Activated T-cell treated with anti-CD3 and anti-CD28 coated beads, Interleukin-2, amount 50 U/mL, for 24 hours (primary cell): ENCODE measurements around the gene CPED1.
A peak's percentile ranks its signal among the peaks of the same experiment; 100 is the strongest.

Experiments used
- DNase-seq: peaks from one replicate; pipeline ENCODE4 v3.0.0-alpha.2; 2020
- H3K27ac Mint-ChIP-seq: 2 replicates; pipeline ENCODE4 v1.8.0; 2020; ENCODE audit warnings: mild to moderate bottlenecking, mixed read lengths
- H3K27me3 Mint-ChIP-seq: 2 replicates; pipeline ENCODE4 v1.8.0; 2020; ENCODE audit warnings: mixed read lengths
- H3K36me3 Mint-ChIP-seq: 2 replicates; pipeline ENCODE4 v1.8.0; 2020; ENCODE audit warnings: low read depth, mixed read lengths
- H3K4me1 Mint-ChIP-seq: 2 replicates; pipeline ENCODE4 v1.8.0; 2020; ENCODE audit warnings: low read depth, mixed read lengths
- H3K4me3 Mint-ChIP-seq: 2 replicates; pipeline ENCODE4 v1.8.0; 2020; ENCODE audit warnings: mild to moderate bottlenecking, moderate library complexity, mixed read lengths
- H3K9me3 Mint-ChIP-seq: 2 replicates; pipeline ENCODE4 v1.8.0; 2020; ENCODE audit warnings: mixed read lengths

Gene CPED1

DNA sequence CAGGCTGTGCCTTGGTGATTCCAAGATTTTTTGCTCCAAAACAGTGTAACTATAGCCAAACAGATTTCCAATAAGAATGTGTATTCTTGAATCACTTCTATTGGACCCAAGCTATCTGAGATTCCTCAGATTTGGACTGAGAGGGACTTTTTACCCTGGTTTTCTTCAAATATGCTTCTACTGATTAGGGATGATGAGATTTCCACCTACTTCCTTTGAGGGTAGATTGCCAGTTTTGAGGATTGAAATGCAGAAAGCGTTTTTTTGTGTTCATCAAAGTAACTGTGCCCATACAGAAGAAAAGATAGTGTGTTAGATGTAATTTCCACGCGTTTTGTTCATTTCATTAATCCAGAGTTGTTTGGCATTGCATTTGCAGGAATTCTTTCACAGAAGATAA lies 144.9 kb downstream of the CPED1 start:
- Mint-ChIP-seq H3K4me3 (no peak overlapping the region), H3K36me3 (no peaks in the 10 kb centered on the region), H3K27me3 (peaks cover 2% of the 10 kb centered on the region), H3K4me1 (peaks cover 7% of the 10 kb centered on the region), H3K27ac (no peak overlapping the region), H3K9me3 (no peaks in the 10 kb centered on the region)
- no peak for DNase-seq

- no peak for DNase-seq
- H3K27ac Mint-ChIP-seq: no peak overlapping the region
- no peak overlapping the region for H3K4me3 Mint-ChIP-seq
- H3K9me3 Mint-ChIP-seq: no peaks in the 10 kb centered on the region
- peaks cover 24% of the 10 kb centered on the region for H3K4me1 Mint-ChIP-seq
- H3K27me3 Mint-ChIP-seq: peaks cover 10% of the 10 kb centered on the region
- H3K36me3 Mint-ChIP-seq: no peaks in the 10 kb centered on the region
Observed at GRCh38 chr7:121137580-121137979, 149.1 kb downstream of the CPED1 start.

DNA sequence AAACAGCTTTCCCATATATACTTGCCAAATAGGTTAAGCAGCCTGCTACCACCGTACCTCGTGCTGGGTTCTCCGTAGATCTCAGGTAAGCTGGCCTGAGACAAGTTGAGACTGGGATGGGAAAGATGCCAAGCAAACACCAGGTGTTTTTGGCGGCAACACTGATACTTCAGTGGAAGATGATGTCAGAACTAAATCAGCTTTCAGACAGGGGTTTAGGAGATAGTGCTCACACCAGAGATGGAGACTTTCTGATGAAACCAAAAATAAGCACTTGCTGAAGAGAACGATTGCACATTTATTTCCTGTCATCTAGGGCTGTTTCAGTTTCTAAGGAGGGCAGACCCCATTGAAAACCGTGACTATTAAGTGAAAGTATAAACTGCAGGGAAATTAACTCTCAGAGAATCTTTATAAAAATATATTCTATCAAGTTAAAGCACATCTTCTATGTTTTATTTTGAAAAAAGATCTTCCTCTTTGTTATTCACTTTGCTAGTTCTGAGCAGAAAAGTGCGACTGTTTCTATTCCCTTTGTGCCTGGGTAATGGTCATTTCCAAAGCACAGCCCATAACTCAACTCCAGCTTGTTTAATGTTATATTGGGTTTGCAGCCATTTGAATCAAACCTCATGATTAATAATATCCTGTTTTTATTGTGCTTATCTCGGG lies 149.9 kb downstream of the CPED1 start:
- Mint-ChIP-seq H3K27me3 (peaks cover 12% of the 10 kb centered on the region), H3K27ac (no peak overlapping the region), H3K36me3 (no peaks in the 10 kb centered on the region), H3K4me3 (no peak overlapping the region), H3K9me3 (no peaks in the 10 kb centered on the region), H3K4me1 (peaks cover 24% of the 10 kb centered on the region)
- DNase-seq: peak; percentile 30

DNA sequence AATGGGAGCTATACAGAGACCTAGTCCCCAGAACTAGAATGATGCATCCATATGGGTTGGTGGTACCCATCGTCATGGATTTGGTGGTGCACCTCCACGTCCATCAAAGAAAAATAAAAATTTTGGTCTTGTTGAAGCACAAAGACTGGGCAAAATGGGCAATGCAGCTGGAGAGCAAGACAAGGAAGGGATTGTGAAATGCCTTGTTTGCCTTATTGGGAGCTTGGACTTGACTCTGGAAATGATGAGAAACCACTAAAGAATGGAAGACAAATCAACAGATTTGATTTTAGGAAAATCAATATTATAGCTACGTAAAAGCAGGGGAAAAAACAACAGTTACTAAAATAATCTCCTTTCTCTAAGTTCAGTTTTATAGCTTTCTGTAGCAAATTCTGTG lies 150.9 kb downstream of the CPED1 start:
- H3K36me3 Mint-ChIP-seq: no peaks in the 10 kb centered on the region

DNA sequence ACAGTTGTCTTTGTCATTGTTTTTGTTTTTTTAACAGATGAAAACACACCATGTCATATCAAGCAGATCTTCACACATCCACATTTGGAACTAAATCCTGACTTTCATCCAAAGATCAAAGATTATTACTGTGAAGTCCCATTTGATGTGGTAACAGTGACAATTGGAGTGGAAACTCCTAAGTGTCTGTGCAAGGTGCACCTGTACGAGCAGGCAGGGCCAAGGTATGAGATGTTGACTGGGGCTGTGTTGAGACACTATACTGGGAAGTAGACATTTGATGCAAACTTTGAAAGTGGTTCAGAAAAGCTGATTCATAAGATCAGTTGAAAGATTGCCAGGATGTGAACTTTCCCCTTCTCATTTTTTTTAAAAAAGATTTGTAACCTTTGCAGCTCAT lies 152.3 kb downstream of the CPED1 start:
- H3K36me3 Mint-ChIP-seq: no peaks in the 10 kb centered on the region
- H3K27me3 Mint-ChIP-seq: peaks cover 17% of the 10 kb centered on the region
- H3K27ac Mint-ChIP-seq: no peak overlapping the region
- no peaks in the 10 kb centered on the region for H3K9me3 Mint-ChIP-seq
- no peak overlapping the region for H3K4me3 Mint-ChIP-seq
- H3K4me1 Mint-ChIP-seq: peaks cover 24% of the 10 kb centered on the region
- no peak for DNase-seq

More for the DNA sequence above, 150.9 kb downstream of the CPED1 start:
- H3K4me1 Mint-ChIP-seq: peaks cover 24% of the 10 kb centered on the region
- no peak for DNase-seq
- no peak overlapping the region for H3K27ac Mint-ChIP-seq
- no peak overlapping the region for H3K4me3 Mint-ChIP-seq
- peaks cover 16% of the 10 kb centered on the region for H3K27me3 Mint-ChIP-seq
- H3K9me3 Mint-ChIP-seq: no peaks in the 10 kb centered on the region

DNA sequence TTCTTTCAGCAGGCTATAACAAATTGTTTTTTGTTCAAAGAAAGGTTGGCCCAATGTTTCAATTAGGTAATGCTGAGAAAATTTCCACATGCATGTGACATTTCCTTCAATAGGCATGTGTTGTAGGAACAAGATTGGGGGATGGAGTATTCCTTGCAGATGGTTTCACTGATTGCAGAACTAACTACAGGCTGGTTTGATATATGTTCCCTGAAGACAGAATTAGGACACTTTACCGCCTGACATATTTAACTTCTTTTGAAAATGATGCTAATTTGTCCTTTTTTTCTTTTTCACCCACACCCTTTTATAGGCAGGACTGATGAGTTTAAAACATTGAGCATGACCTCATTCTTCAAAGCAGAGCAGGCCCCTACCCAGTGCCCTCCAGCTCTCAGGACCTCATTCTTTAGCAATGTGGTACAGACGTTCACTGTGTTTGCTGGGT lies 163.3 kb downstream of the CPED1 start:
- H3K36me3 Mint-ChIP-seq: no peaks in the 10 kb centered on the region
- DNase-seq: no peak
- H3K9me3 Mint-ChIP-seq: no peaks in the 10 kb centered on the region
- no peak overlapping the region for H3K4me3 Mint-ChIP-seq
- H3K27me3 Mint-ChIP-seq: peaks cover 9% of the 10 kb centered on the region
- no peaks in the 10 kb centered on the region for H3K4me1 Mint-ChIP-seq
- H3K27ac Mint-ChIP-seq: no peak overlapping the region

DNA sequence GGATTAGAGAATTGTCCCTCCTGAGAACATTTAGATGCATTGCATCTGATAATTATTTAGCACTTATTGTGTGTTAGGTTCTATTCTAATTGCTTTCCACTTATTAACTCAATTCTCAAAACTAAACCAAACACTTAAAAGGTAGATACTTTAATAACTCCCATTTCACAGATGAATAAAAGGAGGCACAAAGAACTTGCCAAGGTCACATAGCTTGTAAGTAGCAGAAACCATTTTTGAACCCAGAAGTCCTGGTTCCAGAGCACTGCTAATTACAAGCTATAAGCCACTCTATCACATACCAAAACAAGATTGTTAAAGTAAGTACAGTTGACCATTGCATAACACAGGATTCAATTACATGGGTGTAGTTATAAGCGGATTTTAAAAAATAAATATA lies 164.9 kb downstream of the CPED1 start:
- no peaks in the 10 kb centered on the region for H3K9me3 Mint-ChIP-seq
- no peak for DNase-seq
- H3K4me1 Mint-ChIP-seq: no peaks in the 10 kb centered on the region
- no peak overlapping the region for H3K4me3 Mint-ChIP-seq
- H3K27me3 Mint-ChIP-seq: peaks cover 5% of the 10 kb centered on the region
- H3K36me3 Mint-ChIP-seq: no peaks in the 10 kb centered on the region
- no peak overlapping the region for H3K27ac Mint-ChIP-seq

DNA sequence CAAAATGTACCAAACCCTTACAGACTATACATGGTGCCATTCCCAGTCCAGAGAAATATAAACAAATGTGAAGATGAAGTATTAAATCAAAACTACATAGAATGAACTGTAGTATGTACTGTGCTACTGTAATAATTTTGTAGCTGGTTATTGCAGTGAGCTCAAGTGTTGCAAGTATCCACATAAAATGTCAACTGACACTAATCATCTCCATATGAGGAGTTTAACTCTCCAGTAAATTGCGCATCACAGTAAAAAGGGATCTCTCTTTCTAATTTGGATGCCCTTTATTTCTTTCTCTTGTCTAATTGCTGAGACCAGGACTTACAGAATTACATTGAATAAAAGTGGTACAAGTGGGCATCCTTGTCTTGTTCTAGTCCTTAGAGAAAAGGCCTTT lies 165.5 kb downstream of the CPED1 start:
- peaks cover 5% of the 10 kb centered on the region for H3K27me3 Mint-ChIP-seq

GRCh38 chr7:121156825-121157224 lies 168.3 kb downstream of the CPED1 start:
- H3K9me3 Mint-ChIP-seq: no peaks in the 10 kb centered on the region

More for the DNA sequence above, 165.5 kb downstream of the CPED1 start:
- Mint-ChIP-seq H3K9me3 (no peaks in the 10 kb centered on the region), H3K4me1 (no peaks in the 10 kb centered on the region), H3K27ac (no peak overlapping the region), H3K4me3 (no peak overlapping the region), H3K36me3 (no peaks in the 10 kb centered on the region)
- no peak for DNase-seq

DNA sequence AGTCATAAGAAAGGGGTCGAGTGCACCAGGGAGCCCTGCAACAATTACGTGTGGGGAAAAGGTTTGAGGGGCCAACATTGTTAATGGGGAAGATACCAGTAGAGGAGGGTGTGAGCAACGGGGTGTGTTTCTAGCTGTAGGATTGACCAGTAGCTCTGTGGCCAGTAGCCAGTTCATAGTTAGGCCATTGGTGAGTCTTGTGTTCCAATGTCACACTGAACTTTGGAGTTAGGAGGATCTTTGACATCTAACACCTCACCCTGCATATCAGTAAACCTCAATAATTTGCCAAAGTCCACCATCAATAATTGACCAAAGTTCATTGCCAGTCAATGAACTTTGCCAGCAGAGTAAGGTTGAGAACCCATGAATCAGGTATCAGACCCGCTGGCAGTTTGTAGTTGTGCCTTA lies 168.8 kb downstream of the CPED1 start:
- no peak for DNase-seq
- H3K27me3 Mint-ChIP-seq: no peaks in the 10 kb centered on the region
- H3K4me1 Mint-ChIP-seq: no peaks in the 10 kb centered on the region
- H3K27ac Mint-ChIP-seq: no peak overlapping the region
- H3K9me3 Mint-ChIP-seq: no peaks in the 10 kb centered on the region
- no peak overlapping the region for H3K4me3 Mint-ChIP-seq
- H3K36me3 Mint-ChIP-seq: no peaks in the 10 kb centered on the region

More at GRCh38 chr7:121156825-121157224, 168.3 kb downstream of the CPED1 start:
- H3K4me3 Mint-ChIP-seq: no peak overlapping the region
- H3K27ac Mint-ChIP-seq: no peak overlapping the region
- peaks cover 2% of the 10 kb centered on the region for H3K27me3 Mint-ChIP-seq
- no peaks in the 10 kb centered on the region for H3K36me3 Mint-ChIP-seq
- no peak for DNase-seq
- H3K4me1 Mint-ChIP-seq: no peaks in the 10 kb centered on the region

DNA sequence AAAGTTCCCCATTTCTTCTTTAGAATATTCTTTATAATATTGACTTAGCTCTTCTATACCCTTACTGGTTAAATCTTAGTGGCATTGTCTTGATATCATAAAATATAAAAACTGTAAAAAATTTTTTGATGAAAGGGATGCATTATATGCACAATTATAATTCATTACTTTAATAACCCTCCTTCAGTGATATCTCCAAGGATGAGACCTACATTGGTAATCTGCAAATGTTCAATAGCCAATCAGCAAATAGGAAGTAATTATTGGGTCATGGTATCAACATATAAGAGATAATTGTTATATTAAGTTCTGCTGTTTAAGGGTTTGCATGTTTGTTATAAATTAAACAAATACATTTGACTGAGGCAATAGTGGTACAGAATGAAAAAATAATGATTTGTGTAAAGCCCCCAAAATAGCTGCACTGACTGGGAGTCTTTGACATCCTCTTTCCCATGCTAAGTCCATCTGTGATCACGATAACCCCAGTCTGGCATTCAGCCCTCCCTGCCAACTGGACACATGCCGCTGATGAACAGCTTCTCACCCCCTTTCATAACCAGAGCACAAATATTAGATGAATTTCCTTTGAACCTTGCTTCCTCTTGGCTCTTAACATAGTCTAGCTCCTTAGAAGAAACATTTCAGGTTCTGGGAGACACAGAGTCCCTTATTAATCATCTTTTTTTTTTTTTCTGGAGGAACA lies 169.5 kb downstream of the CPED1 start:
- DNase-seq: no peak
- Mint-ChIP-seq H3K9me3 (no peaks in the 10 kb centered on the region), H3K36me3 (no peaks in the 10 kb centered on the region), H3K27ac (no peak overlapping the region), H3K4me1 (no peaks in the 10 kb centered on the region), H3K27me3 (peaks cover 4% of the 10 kb centered on the region), H3K4me3 (no peak overlapping the region)

DNA sequence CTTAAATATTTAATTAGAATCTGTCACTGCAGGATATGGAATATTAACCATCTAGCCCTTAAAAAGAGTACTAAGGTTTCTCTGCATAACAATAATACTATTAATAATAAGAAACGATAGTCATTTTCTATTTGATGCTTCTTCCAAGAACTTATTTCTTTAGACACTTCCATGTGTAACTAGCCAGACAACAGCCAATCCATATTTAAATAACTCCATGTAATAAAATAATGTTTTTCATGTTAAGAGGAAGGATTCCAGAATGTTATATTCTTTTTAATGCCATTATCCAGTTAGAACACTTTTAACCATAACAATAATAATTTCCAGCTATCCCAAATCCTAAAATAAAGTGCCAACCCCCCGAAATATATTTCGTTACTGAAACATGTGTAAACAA lies 170.2 kb downstream of the CPED1 start:
- no peak overlapping the region for H3K4me3 Mint-ChIP-seq
- no peaks in the 10 kb centered on the region for H3K4me1 Mint-ChIP-seq
- H3K36me3 Mint-ChIP-seq: no peaks in the 10 kb centered on the region
- DNase-seq: no peak
- H3K9me3 Mint-ChIP-seq: no peaks in the 10 kb centered on the region
- H3K27ac Mint-ChIP-seq: no peak overlapping the region
- peaks cover 6% of the 10 kb centered on the region for H3K27me3 Mint-ChIP-seq

GRCh38 chr7:121159553-121159952 lies 171.0 kb downstream of the CPED1 start:
- Mint-ChIP-seq H3K9me3 (no peaks in the 10 kb centered on the region), H3K27me3 (peaks cover 6% of the 10 kb centered on the region), H3K36me3 (no peaks in the 10 kb centered on the region), H3K27ac (no peak overlapping the region), H3K4me1 (no peaks in the 10 kb centered on the region), H3K4me3 (no peak overlapping the region)
- no peak for DNase-seq

DNA sequence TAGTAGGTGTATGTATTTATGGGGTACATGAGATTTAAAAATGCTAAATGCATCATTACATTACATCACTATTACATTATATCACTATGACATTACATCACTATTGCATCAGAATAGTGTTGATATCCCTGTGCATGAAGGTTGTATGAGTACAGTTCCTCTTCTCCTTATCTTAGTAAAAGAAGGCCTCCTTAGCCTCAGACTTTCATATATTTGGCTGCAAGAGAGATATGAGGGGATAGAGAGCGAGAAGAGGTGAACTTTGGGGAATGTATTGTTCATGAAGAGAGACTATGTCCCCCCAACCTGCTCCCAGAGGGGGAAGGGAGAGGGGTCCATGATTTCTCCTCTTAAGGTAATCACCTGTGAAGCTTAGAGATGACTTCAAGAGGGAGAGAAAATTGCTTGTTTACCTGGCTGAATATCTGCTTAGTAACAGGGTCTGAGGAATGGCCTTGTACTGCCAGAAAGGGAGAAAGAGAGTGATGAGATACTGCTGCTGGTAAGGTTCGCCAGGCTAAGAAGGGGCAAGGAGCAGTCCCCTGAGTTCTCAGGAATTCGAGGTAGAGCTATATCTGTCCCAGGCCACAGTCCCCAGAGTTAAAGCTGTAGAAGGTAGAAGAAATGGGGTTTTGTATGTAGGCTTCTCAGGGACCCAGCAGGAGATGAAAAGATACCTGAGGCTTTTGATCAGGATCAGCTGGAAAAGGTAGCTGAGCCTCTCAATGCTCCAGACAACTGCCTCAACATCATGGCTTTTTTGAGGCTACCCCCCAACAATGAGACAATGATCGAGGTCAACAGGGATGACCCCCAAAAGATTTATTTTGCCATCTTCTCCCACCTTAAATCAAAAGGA lies 171.9 kb downstream of the CPED1 start:
- Mint-ChIP-seq H3K4me3 (no peak overlapping the region), H3K9me3 (no peaks in the 10 kb centered on the region), H3K36me3 (no peaks in the 10 kb centered on the region), H3K4me1 (no peaks in the 10 kb centered on the region), H3K27ac (no peak overlapping the region), H3K27me3 (peaks cover 6% of the 10 kb centered on the region)
- no peak for DNase-seq

GRCh38 chr7:121163699-121164098 lies 175.2 kb downstream of the CPED1 start:
- peaks cover 6% of the 10 kb centered on the region for H3K27me3 Mint-ChIP-seq
- no peak for DNase-seq
- no peaks in the 10 kb centered on the region for H3K4me1 Mint-ChIP-seq
- no peaks in the 10 kb centered on the region for H3K9me3 Mint-ChIP-seq
- no peak overlapping the region for H3K27ac Mint-ChIP-seq
- H3K4me3 Mint-ChIP-seq: no peak overlapping the region
- no peaks in the 10 kb centered on the region for H3K36me3 Mint-ChIP-seq
